Dedifferentiated amniotic fluid mesenchymal stem cell (primary cell): ENCODE data around the gene PRODH2.

Experiments
- DNase-seq: peaks from one replicate; pipeline ENCODE4 v3.0.0-alpha.2; 2016; ENCODE audit errors: extremely low spot score

PRODH2 gene

GRCh38 chr19:35757749-35758608, 54.7 kb downstream of the PRODH2 start, which contains the start of gene PROSER3:
TSS of gene PROSER3 (plus strand) at chr19:35758176. CDS start at chr19:35758216, 40 bp downstream.
- peak; percentile 100 for DNase-seq

- DNase-seq = peak; percentile 85
These were observed 55.4 kb downstream of the PRODH2 start for GRCh38 chr19:35757231-35757748.

- DNase-seq = no peak
These were observed 56.0 kb downstream of the PRODH2 start, which contains the start of gene HSPB6 for GRCh38 chr19:35756377-35757230. TSS of gene HSPB6 (minus strand) at chr19:35757029. CDS start at chr19:35757008, 21 bp downstream.

- DNase-seq = no peak
These were observed 56.9 kb downstream of the PRODH2 start for GRCh38 chr19:35755550-35756376.

GRCh38 chr19:35755131-35755549, 57.5 kb downstream of the PRODH2 start:
- no peak for DNase-seq

- DNase-seq = no peak
These were observed 58.1 kb downstream of the PRODH2 start for GRCh38 chr19:35754370-35755130.

- DNase-seq = no peak
These were observed 58.8 kb downstream of the PRODH2 start for GRCh38 chr19:35753634-35754369.

- no peak for DNase-seq
These were observed 59.8 kb downstream of the PRODH2 start for GRCh38 chr19:35752746-35753350.

- DNase-seq = no peak
These were observed 60.6 kb downstream of the PRODH2 start for GRCh38 chr19:35751839-35752745.

GRCh38 chr19:35750167-35750566, 62.5 kb downstream of the PRODH2 start:
- no peak for DNase-seq
